K562 (cell line): ENCODE results near the gene PLEK2. TPM values are rescaled to one million over a fixed set of nuclear protein-coding genes. Genes with fewer than 3 reads are reported as not detected.
A peak's percentile ranks its signal among the peaks of the same experiment; 100 is the strongest.

Experiments used
- CHD2 ChIP-seq: IDR thresholded peaks from 2 replicates; pipeline ENCODE4 v1.6.1; 2011; ENCODE audit warnings: low read depth, low read length
- ERF ChIP-seq: fragments of 450-650 bp; formaldehyde crosslinking; IDR thresholded peaks from 2 replicates; pipeline ENCODE4 v1.4.0; 2020; ENCODE audit warnings: mild to moderate bottlenecking, mixed read lengths
- KLF1 ChIP-seq: fragments of 450-650 bp; IDR thresholded peaks from 2 replicates; pipeline ENCODE4 v1.6.1; 2016; ENCODE audit warnings: missing genetic modification characterization, missing compliant biosample characterization
- MCM2 ChIP-seq: fragments of 450-650 bp; IDR thresholded peaks from 2 replicates; pipeline ENCODE4 v1.6.1; 2017; ENCODE audit warnings: low read depth, mild to moderate bottlenecking
- MCM3 ChIP-seq: fragments of 450-650 bp; IDR thresholded peaks from 2 replicates; pipeline ENCODE4 v1.6.1; 2016
- STAT5A ChIP-seq: IDR thresholded peaks from 2 replicates; pipeline ENCODE4 v1.6.1; 2012; ENCODE audit warnings: low read length, inconsistent platforms, borderline replicate concordance
- YY1 ChIP-seq, 3 experiments: IDR thresholded peaks; 2 replicates each; pipeline ENCODE4 v1.6.1; 2011; ENCODE audit warnings: low read length in 2 of 3, mild to moderate bottlenecking in 2 of 3, moderate library complexity in 2 of 3, borderline replicate concordance in 1 of 3, control low read depth in 1 of 3, low read depth in 1 of 3; ENCODE audit not compliant: insufficient read depth in 3 of 3, insufficient replicate concordance in 2 of 3, control insufficient read depth in 1 of 3, insufficient read length in 1 of 3; ENCODE audit errors: extremely low read depth in 1 of 3
- polyA plus RNA-seq, 8 experiments: library from polyadenylated mRNA; depleted of rRNA in 4 of 8; stranded (reverse) in 5 of 8; unstranded in 3 of 8; fragments of >200 nt; fragmentation: Nextera tagmentation in 2 of 8; fragmentation: Illumina TruSeq in 1 of 8; extraction: Ambion mirVana in 2 of 8; extraction: Trizol in 1 of 8; gene quantifications; 2 replicates each; pipeline versions ENCODE4 v1.2.1 to v1.2.3, GENCODE V29; 2011 to 2014; ENCODE audit warnings: inconsistent platforms in 1 of 8, missing spikeins in 1 of 8
- total RNA-seq, 7 experiments: library from RNA; depleted of rRNA in 6 of 7; stranded (reverse); fragments of >200 nt in 6 of 7; fragmentation: Illumina TruSeq in 2 of 7; extraction: Trizol in 2 of 7; gene quantifications; 2 replicates each; pipeline versions ENCODE4 v1.2.1 to v1.2.3, GENCODE V29; 2011 to 2021; ENCODE audit warnings: low replicate concordance in 1 of 7
- TF ChIP-seq, protein P1 (sequence below), 2 experiments: fragments of 450-650 bp; IDR thresholded peaks; 2 replicates each; pipeline ENCODE4 v1.6.1; 2018; ENCODE audit warnings: mild to moderate bottlenecking in 2 of 2, low read depth in 1 of 2; ENCODE audit not compliant: partially characterized antibody in 2 of 2
- TF ChIP-seq, protein P2 (sequence below): sonication (generic); formaldehyde crosslinking; IDR thresholded peaks from 2 replicates; pipeline ENCODE4 v1.8.0; 2022; ENCODE audit warnings: mild to moderate bottlenecking, missing genetic modification reagents, borderline replicate concordance
- TF ChIP-seq, protein P3 (sequence below): fragments of 250-450 bp; sonication (Bioruptor Pico); IDR thresholded peaks from 2 replicates; pipeline ENCODE4 v1.8.0; 2022; ENCODE audit warnings: inconsistent platforms
- TF ChIP-seq, protein P4 (sequence below): fragments of 450-650 bp; IDR thresholded peaks from 2 replicates; pipeline ENCODE4 v1.6.1; 2018; ENCODE audit warnings: mild to moderate bottlenecking, low read depth; ENCODE audit not compliant: partially characterized antibody

Gene PLEK2
- total and polyA plus RNA-seq, 9 of the 15 experiments (the other 6 are each of a cell fraction or from before 2014, with no cell fraction given) = not detected

DNA sequence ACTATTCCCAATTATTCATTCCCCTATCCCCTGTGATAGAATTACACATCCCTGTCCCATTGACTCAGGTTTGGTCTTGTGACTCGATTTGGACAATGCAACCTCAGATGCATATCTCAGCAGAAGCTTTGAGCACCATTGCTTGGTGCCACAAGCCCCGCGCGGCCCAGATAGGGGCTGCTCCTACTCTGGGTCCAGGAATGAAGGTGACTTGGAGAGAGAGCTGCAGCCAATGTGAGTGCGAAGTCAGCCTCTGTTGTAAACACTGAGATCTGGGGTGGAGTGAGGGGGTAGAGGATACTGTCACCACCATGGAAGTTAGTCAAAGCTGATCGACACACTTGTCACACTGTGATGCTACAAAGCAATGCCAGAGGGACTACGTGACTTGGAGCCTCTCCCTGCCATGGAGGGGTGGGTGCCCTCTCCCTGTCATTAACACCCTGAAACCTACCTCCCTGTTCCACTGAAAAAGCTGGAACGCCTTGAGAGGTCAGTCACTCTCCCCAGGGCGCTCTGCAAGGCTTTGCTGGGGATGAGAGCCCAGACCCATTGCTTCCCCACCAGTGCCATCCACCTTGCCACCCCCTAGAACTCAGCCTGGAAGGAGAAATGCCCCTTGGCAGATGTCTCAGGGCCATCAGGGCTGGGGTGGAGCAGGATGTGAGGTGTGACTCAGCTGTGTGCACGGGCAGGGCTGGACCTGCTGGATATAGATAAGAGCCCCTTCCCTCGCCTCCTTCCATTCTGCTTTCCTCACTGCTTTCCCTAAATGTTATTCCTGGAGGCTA lies 6.6 kb upstream of the PLEK2 start (continued):
- TF ChIP-seq, protein P1, sequence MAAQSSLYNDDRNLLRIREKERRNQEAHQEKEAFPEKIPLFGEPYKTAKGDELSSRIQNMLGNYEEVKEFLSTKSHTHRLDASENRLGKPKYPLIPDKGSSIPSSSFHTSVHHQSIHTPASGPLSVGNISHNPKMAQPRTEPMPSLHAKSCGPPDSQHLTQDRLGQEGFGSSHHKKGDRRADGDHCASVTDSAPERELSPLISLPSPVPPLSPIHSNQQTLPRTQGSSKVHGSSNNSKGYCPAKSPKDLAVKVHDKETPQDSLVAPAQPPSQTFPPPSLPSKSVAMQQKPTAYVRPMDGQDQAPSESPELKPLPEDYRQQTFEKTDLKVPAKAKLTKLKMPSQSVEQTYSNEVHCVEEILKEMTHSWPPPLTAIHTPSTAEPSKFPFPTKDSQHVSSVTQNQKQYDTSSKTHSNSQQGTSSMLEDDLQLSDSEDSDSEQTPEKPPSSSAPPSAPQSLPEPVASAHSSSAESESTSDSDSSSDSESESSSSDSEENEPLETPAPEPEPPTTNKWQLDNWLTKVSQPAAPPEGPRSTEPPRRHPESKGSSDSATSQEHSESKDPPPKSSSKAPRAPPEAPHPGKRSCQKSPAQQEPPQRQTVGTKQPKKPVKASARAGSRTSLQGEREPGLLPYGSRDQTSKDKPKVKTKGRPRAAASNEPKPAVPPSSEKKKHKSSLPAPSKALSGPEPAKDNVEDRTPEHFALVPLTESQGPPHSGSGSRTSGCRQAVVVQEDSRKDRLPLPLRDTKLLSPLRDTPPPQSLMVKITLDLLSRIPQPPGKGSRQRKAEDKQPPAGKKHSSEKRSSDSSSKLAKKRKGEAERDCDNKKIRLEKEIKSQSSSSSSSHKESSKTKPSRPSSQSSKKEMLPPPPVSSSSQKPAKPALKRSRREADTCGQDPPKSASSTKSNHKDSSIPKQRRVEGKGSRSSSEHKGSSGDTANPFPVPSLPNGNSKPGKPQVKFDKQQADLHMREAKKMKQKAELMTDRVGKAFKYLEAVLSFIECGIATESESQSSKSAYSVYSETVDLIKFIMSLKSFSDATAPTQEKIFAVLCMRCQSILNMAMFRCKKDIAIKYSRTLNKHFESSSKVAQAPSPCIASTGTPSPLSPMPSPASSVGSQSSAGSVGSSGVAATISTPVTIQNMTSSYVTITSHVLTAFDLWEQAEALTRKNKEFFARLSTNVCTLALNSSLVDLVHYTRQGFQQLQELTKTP (IDR thresholded peaks at IDR 0.05; ENCODE audit: low read depth in 1 of 2, partially characterized antibody in 2 of 2) = no peak
- TF ChIP-seq, protein P2, sequence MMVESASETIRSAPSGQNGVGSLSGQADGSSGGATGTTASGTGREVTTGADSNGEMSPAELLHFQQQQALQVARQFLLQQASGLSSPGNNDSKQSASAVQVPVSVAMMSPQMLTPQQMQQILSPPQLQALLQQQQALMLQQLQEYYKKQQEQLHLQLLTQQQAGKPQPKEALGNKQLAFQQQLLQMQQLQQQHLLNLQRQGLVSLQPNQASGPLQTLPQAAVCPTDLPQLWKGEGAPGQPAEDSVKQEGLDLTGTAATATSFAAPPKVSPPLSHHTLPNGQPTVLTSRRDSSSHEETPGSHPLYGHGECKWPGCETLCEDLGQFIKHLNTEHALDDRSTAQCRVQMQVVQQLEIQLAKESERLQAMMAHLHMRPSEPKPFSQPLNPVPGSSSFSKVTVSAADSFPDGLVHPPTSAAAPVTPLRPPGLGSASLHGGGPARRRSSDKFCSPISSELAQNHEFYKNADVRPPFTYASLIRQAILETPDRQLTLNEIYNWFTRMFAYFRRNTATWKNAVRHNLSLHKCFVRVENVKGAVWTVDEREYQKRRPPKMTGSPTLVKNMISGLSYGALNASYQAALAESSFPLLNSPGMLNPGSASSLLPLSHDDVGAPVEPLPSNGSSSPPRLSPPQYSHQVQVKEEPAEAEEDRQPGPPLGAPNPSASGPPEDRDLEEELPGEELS (CRISPR knock-in tag) = no peak
- TF ChIP-seq CHD2 (no peak), STAT5A (peak; percentile 68; the same call in 1 of the 2 replicates), MCM3 (no peak), KLF1 (tag) (peak; percentile 73; the same call in 1 of the 2 replicates), ERF (no peak), MCM2 (no peak), YY1 (IDR thresholded peaks at IDR 0.05; ENCODE audit: borderline replicate concordance in 1 of 3, control insufficient read depth in 1 of 3, extremely low read depth in 1 of 3, insufficient read depth in 3 of 3, insufficient read length in 1 of 3, insufficient replicate concordance in 2 of 3, low read depth in 1 of 3, low read length in 2 of 3) (peak in 1 of 3 experiments; percentile 21)
- TF ChIP-seq, protein P3, sequence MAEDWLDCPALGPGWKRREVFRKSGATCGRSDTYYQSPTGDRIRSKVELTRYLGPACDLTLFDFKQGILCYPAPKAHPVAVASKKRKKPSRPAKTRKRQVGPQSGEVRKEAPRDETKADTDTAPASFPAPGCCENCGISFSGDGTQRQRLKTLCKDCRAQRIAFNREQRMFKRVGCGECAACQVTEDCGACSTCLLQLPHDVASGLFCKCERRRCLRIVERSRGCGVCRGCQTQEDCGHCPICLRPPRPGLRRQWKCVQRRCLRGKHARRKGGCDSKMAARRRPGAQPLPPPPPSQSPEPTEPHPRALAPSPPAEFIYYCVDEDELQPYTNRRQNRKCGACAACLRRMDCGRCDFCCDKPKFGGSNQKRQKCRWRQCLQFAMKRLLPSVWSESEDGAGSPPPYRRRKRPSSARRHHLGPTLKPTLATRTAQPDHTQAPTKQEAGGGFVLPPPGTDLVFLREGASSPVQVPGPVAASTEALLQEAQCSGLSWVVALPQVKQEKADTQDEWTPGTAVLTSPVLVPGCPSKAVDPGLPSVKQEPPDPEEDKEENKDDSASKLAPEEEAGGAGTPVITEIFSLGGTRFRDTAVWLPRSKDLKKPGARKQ (CRISPR knock-in tag) = no peak
- TF ChIP-seq, protein P4, sequence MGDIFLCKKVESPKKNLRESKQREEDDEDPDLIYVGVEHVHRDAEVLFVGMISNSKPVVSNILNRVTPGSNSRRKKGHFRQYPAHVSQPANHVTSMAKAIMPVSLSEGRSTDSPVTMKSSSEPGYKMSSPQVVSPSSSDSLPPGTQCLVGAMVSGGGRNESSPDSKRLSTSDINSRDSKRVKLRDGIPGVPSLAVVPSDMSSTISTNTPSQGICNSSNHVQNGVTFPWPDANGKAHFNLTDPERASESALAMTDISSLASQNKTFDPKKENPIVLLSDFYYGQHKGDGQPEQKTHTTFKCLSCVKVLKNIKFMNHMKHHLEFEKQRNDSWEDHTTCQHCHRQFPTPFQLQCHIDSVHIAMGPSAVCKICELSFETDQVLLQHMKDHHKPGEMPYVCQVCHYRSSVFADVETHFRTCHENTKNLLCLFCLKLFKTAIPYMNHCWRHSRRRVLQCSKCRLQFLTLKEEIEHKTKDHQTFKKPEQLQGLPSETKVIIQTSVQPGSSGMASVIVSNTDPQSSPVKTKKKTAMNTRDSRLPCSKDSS = no peak
